IMR-90 (cell line): ENCODE results near the gene PTPN21. TPM values are rescaled to one million over a fixed set of nuclear protein-coding genes. Genes with fewer than 3 reads are reported as not detected.

Experiments used
- ATAC-seq: fragments of 200-7000 bp; cut with Tn5 transposase; 2 replicates; pipeline ENCODE4 v1.9.1; 2020; ENCODE audit warnings: low read depth, mild to moderate bottlenecking, moderate library complexity
- BruUV-seq: library from RNA; stranded (reverse); fragments of 400-500 nt; replicated peaks from 2 replicates; lab custom pipeline; 2021; lab: Mats Ljungman, UMichigan
- CTCF ChIA-PET: fragments of 300-600 bp; formaldehyde crosslinking; extraction: SDS; loops from one replicate; lab custom pipeline; 2021; ENCODE audit warnings: antibody characterized with exemption; lab: Yijun Ruan, JAX
- POLR2A ChIA-PET: fragments of 300-600 bp; sonication (Branson Sonifier 250); formaldehyde crosslinking; loops from one replicate; lab custom pipeline; 2022; ENCODE audit warnings: antibody characterized with exemption; ENCODE audit not compliant: unreplicated experiment; lab: Charles Lee
- DNase-seq: peaks from one replicate; pipeline ENCODE4 v3.0.0; 2013
- H2AFZ ChIP-seq: replicated peaks from 2 replicates; pipeline ENCODE3; 2013; ENCODE audit warnings: low read length, mild to moderate bottlenecking; ENCODE audit not compliant: poor library complexity
- H2AK5ac ChIP-seq: 2 replicates; pipeline ENCODE4 v1.6.1; 2013; ENCODE audit warnings: low read depth, low read length, inconsistent platforms
- H2AK9ac ChIP-seq: replicated peaks from 2 replicates; pipeline ENCODE3; 2013; ENCODE audit warnings: mild to moderate bottlenecking, low read depth, low read length, moderate library complexity; ENCODE audit not compliant: poor library complexity
- H2BK120ac ChIP-seq: 2 replicates; pipeline ENCODE4 v1.6.1; 2013; ENCODE audit warnings: low read depth, low read length, inconsistent platforms
- H2BK15ac ChIP-seq: 3 replicates; pipeline ENCODE4 v1.6.1; 2013; ENCODE audit warnings: low read depth, low read length, inconsistent platforms
- H2BK20ac ChIP-seq: 2 replicates; pipeline ENCODE4 v1.6.1; 2013; ENCODE audit warnings: low read depth, mild to moderate bottlenecking, inconsistent platforms, low read length, moderate library complexity
- H2BK5ac ChIP-seq: 2 replicates; pipeline ENCODE4 v1.6.1; 2013; ENCODE audit warnings: mild to moderate bottlenecking, low read depth, low read length, inconsistent platforms; ENCODE audit not compliant: poor library complexity, severe bottlenecking
- H3K14ac ChIP-seq: replicated peaks from 2 replicates; pipeline ENCODE4 v1.6.1; 2013; ENCODE audit warnings: low read depth, low read length, inconsistent platforms
- H3K18ac ChIP-seq: 2 replicates; pipeline ENCODE4 v1.6.1; 2013; ENCODE audit warnings: low read depth, low read length, control low read depth
- H3K23ac ChIP-seq: 2 replicates; pipeline ENCODE4 v1.6.1; 2013; ENCODE audit warnings: low read depth, low read length, inconsistent platforms
- H3K27ac ChIP-seq: 2 replicates; pipeline ENCODE4 v1.5.1; 2013; ENCODE audit warnings: mild to moderate bottlenecking, control low read depth, low read length; ENCODE audit not compliant: insufficient read depth
- H3K27me3 ChIP-seq: 2 replicates; pipeline ENCODE4 v1.6.1; 2013; ENCODE audit warnings: low read length; ENCODE audit not compliant: control insufficient read depth, insufficient read depth
- H3K36me3 ChIP-seq: 2 replicates; pipeline ENCODE4 v1.6.1; 2013; ENCODE audit warnings: low read length, mixed read lengths; ENCODE audit not compliant: control insufficient read depth, insufficient read depth
- H3K4ac ChIP-seq: 2 replicates; pipeline ENCODE4 v1.6.1; 2013; ENCODE audit warnings: low read depth, low read length, inconsistent platforms
- H3K4me1 ChIP-seq: 2 replicates; pipeline ENCODE4 v1.6.1; 2013; ENCODE audit warnings: low read length, mixed read lengths; ENCODE audit not compliant: control insufficient read depth, insufficient read depth
- H3K4me2 ChIP-seq: 2 replicates; pipeline ENCODE4 v1.6.1; 2013; ENCODE audit warnings: low read depth, mild to moderate bottlenecking, control low read depth, low read length, moderate library complexity
- H3K4me3 ChIP-seq: 2 replicates; pipeline ENCODE4 v1.5.1; 2013; ENCODE audit warnings: low read depth, mild to moderate bottlenecking, control low read depth, low read length, moderate library complexity; ENCODE audit not compliant: insufficient read depth
- H3K56ac ChIP-seq: 2 replicates; pipeline ENCODE4 v1.6.1; 2013; ENCODE audit warnings: low read length, inconsistent platforms; ENCODE audit not compliant: insufficient read depth; ENCODE audit errors: extremely low read depth
- H3K79me1 ChIP-seq, 2 experiments: 2 replicates each; pipeline ENCODE4 v1.6.1; 2013; ENCODE audit warnings: low read length in 2 of 2, inconsistent platforms in 1 of 2, low read depth in 1 of 2
- H3K9ac ChIP-seq: 2 replicates; pipeline ENCODE4 v1.6.1; 2013; ENCODE audit warnings: low read depth, low read length, control low read depth
- H3K9me1 ChIP-seq: 2 replicates; pipeline ENCODE4 v1.6.1; 2013; ENCODE audit warnings: low read length, inconsistent platforms; ENCODE audit not compliant: insufficient read depth
- H3K9me3 ChIP-seq: 2 replicates; pipeline ENCODE4 v1.6.1; 2013; ENCODE audit warnings: low read length; ENCODE audit not compliant: control insufficient read depth, insufficient read depth
- H4K20me1 ChIP-seq: 2 replicates; pipeline ENCODE4 v1.6.1; 2013; ENCODE audit warnings: low read length, inconsistent platforms; ENCODE audit not compliant: insufficient read depth
- H4K5ac ChIP-seq: 2 replicates; pipeline ENCODE4 v1.6.1; 2013; ENCODE audit warnings: mild to moderate bottlenecking, low read depth, low read length, control low read depth
- H4K8ac ChIP-seq, 2 experiments: 2 replicates each; pipeline ENCODE4 v1.6.1; 2013; ENCODE audit warnings: low read depth in 2 of 2, low read length in 2 of 2, control low read depth in 1 of 2, inconsistent platforms in 1 of 2
- H4K91ac ChIP-seq: 2 replicates; pipeline ENCODE4 v1.6.1; 2013; ENCODE audit warnings: low read depth, low read length, inconsistent platforms; ENCODE audit not compliant: insufficient read depth
- CHD1 ChIP-seq: IDR thresholded peaks from 2 replicates; pipeline ENCODE4 v1.6.1; 2012; ENCODE audit warnings: low read depth, low read length, improper control_type of control experiment
- FOS ChIP-seq: fragments of 150-350 bp; IDR thresholded peaks from 2 replicates; pipeline ENCODE4 v1.6.1; 2016; ENCODE audit warnings: low read depth, low read length
- MAFK ChIP-seq: IDR thresholded peaks from 2 replicates; pipeline ENCODE4 v1.6.1; 2012; ENCODE audit warnings: low read depth, low read length, improper control_type of control experiment
- MAZ ChIP-seq: IDR thresholded peaks from 2 replicates; pipeline ENCODE4 v1.6.1; 2012; ENCODE audit warnings: low read depth, mild to moderate bottlenecking, low read length, improper control_type of control experiment, moderate library complexity, borderline replicate concordance
- MXI1 ChIP-seq: IDR thresholded peaks from 2 replicates; pipeline ENCODE4 v1.6.1; 2012; ENCODE audit warnings: low read depth, mild to moderate bottlenecking, low read length, moderate library complexity, borderline replicate concordance
- POLR2A ChIP-seq: IDR thresholded peaks from 2 replicates; pipeline ENCODE4 v1.6.1; 2012; ENCODE audit warnings: mild to moderate bottlenecking, low read depth, low read length
- RAD21 ChIP-seq: IDR thresholded peaks from 2 replicates; pipeline ENCODE4 v1.6.1; 2012; ENCODE audit warnings: low read length, improper control_type of control experiment
- WGBS, 2 experiments: methylation state at CpG; one replicate each; pipeline versions ENCODE4 v1.1.5 to v1.1.7; 2013; ENCODE audit warnings: missing lambda C conversion rate in 2 of 2; ENCODE audit not compliant: insufficient read length in 1 of 2; ENCODE audit errors: extremely low coverage in 2 of 2; 5-methylcytosine and 5-hydroxymethylcytosine counted together
- dilution Hi-C: fragments of 300-500 bp; cut with HindIII; formaldehyde crosslinking; loops from one replicate; pipeline ENCODE4 v1.14.3; 2018; ENCODE audit warnings: low sequenced_read_pairs; ENCODE audit not compliant: unreplicated experiment
- in situ Hi-C: fragments of 300-500 bp; cut with MboI; formaldehyde crosslinking; loops from 3 replicates; pipeline ENCODE4 v1.14.3; 2019; ENCODE audit warnings: low sequenced_read_pairs, inconsistent platforms, mixed read lengths
- intact Hi-C: fragments of 100-400 bp; cut with micrococcal nuclease; formaldehyde crosslinking; loops from 2 replicates; pipeline ENCODE4 v1.10.0; 2022
- polyA plus RNA-seq, 3 experiments: library from polyadenylated mRNA; depleted of rRNA; stranded (reverse); fragments of >200 nt; gene quantifications; 2 replicates each; pipeline ENCODE4 v1.2.3, GENCODE V29; 2012; ENCODE audit warnings: low replicate concordance in 1 of 3
- total RNA-seq: library from RNA; depleted of rRNA; stranded (reverse); fragments of >200 nt; gene quantifications from 2 replicates; pipeline ENCODE4 v1.2.3, GENCODE V29; 2012

PTPN21 gene
- total and polyA plus RNA-seq, 2 of the 4 experiments (the other 2 are of a cell fraction): 10.4 to 10.7 TPM

GRCh38 chr14:88576222-88576621, 21.4 kb upstream of the PTPN21 start:
- Histone ChIP-seq H3K9me3 (no peaks in the 10 kb centered on the region), H3K23ac (no peak overlapping the region), H2BK120ac (no peak overlapping the region), H4K8ac (no peak overlapping the region), H3K9me1 (no peaks in the 10 kb centered on the region), H3K36me3 (peaks cover 50% of the 10 kb centered on the region), H3K27me3 (no peaks in the 10 kb centered on the region), H3K4me3 (no peak overlapping the region), H2BK5ac (no peak overlapping the region), H2AFZ (no peak overlapping the region), H3K18ac (no peak overlapping the region), H2BK20ac (no peak overlapping the region), H3K14ac (no peak overlapping the region), H2BK15ac (no peak overlapping the region), H3K9ac (no peak overlapping the region), H4K91ac (no peak overlapping the region), H3K4ac (no peak overlapping the region), H3K79me1 (peaks cover 0 to 6% of the 10 kb centered on the region in 2 experiments; a peak in 3 of 4 replicates), H4K5ac (no peak overlapping the region), H4K20me1 (no peaks in the 10 kb centered on the region), H3K4me2 (no peak overlapping the region), H3K4me1 (no peaks in the 10 kb centered on the region), H2AK9ac (no peak overlapping the region), H2AK5ac (no peak overlapping the region), H3K27ac (no peak overlapping the region), H3K56ac (no peak overlapping the region)
- 100% methylated on average over 1 to 2 of the region's 5 CpGs for WGBS, 2 experiments
- TF ChIP-seq RAD21 (no peak), MXI1 (no peak), POLR2A (no peak), CHD1 (no peak), MAFK (no peak), FOS (no peak), MAZ (no peak)
- CTCF ChIA-PET: interaction anchor here (0.6 kb wide), 1 partner anchor 22 kb away, joined by 4 read pairs; no protein-coding TSS in a partner anchor
- intact Hi-C loops: no loop called here
- ATAC-seq (no peak), DNase-seq (no peak)
- dilution Hi-C loops: no loop called here
- in situ Hi-C loops: no loop called here
- POLR2A ChIA-PET: no interaction called here
- no TSS peak for BruUV-seq
